ENCODE measurements around the gene SESN2. TPM values are rescaled to one million over a fixed set of nuclear protein-coding genes. Genes with fewer than 3 reads are reported as not detected.
"Not testable (repeated sequence)": the region's sequence is repeated elsewhere in the genome, so short reads cannot be mapped to it uniquely, and the experiment has no call there.

SESN2 gene
- total RNA-seq, 4 donors from 2014 or later: 7.5 to 16.4 (median 11.9) TPM

DNA sequence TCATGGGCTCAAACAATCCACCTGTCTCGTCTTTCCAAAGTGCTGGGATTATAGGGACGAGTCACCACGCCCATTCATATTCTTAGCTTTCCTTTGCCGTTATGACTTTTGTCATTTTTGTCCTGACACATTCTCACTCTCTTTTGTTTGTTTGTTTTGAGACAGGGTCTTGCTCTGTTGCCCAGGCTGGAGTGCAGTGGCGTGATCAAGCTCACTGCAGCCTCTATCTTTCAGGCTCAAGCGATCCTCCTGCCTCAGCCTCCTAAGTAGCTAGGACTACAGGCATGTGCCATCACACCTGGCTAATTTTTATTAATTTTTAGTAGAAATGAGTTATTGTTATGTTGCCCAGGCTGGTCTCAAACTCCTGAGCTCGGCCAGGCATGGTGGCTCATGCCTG is 57.7 kb downstream of the SESN2 start:
- Histone ChIP-seq H3K36me3 (no peaks in the 10 kb centered on the region), H3K27me3 (peaks cover 0 to 39% (median 2%) of the 10 kb centered on the region in 4 donors), H3K4me1 (no peaks in the 10 kb centered on the region), H3K9me3 (no peaks in the 10 kb centered on the region), H3K4me3 (no peak overlapping the region), H3K27ac (replicated peaks in 1 of 4) (no peak overlapping the region)
- intact Hi-C loops (cut with DNase I): no loop called here
- DNase-seq (ENCODE audit: extremely low spot score): no peak
- 82% methylated on average over 7 of the region's 7 CpGs for WGBS
- TF ChIP-seq POLR2A (IDR thresholded peaks at IDR 0.05; ENCODE audit: low read depth): no peak
- TF ChIP-seq, protein P1, sequence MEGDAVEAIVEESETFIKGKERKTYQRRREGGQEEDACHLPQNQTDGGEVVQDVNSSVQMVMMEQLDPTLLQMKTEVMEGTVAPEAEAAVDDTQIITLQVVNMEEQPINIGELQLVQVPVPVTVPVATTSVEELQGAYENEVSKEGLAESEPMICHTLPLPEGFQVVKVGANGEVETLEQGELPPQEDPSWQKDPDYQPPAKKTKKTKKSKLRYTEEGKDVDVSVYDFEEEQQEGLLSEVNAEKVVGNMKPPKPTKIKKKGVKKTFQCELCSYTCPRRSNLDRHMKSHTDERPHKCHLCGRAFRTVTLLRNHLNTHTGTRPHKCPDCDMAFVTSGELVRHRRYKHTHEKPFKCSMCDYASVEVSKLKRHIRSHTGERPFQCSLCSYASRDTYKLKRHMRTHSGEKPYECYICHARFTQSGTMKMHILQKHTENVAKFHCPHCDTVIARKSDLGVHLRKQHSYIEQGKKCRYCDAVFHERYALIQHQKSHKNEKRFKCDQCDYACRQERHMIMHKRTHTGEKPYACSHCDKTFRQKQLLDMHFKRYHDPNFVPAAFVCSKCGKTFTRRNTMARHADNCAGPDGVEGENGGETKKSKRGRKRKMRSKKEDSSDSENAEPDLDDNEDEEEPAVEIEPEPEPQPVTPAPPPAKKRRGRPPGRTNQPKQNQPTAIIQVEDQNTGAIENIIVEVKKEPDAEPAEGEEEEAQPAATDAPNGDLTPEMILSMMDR (IDR thresholded peaks at IDR 0.05): no peak
- TF ChIP-seq POLR2AphosphoS5 (IDR thresholded peaks at IDR 0.05): no peak
- TF ChIP-seq EP300 (IDR thresholded peaks at IDR 0.05): no peak

DNA sequence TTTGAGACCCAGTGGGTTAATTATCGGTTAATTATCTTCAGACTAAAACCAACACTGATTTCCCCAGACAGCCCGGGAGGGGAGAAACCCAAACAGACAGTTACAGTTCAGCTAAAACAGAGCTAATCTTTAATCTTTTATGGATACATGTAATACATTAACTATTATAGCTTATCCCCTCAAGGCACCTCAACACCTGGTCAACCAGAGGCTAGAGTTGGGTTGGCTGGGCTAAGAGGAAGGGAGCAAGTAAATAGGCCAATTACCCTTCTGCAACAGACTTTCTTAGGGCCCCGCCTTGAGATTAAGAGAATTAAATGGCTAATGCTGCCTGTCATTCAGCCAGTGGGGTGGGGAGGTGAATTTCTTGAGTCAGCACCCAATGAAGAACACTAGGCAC is 62.9 kb downstream of the SESN2 start:
- Histone ChIP-seq H3K27me3 (peaks cover 0 to 36% (median 2%) of the 10 kb centered on the region in 4 donors), H3K4me3 (no peak overlapping the region), H3K27ac (replicated peaks in 1 of 4) (no peak overlapping the region), H3K4me1 (no peaks in the 10 kb centered on the region), H3K9me3 (no peaks in the 10 kb centered on the region), H3K36me3 (no peaks in the 10 kb centered on the region)
- no peak for DNase-seq (ENCODE audit: extremely low spot score)
- intact Hi-C loops (cut with DNase I): no loop called here
- TF ChIP-seq POLR2AphosphoS5 (IDR thresholded peaks at IDR 0.05): no peak
- TF ChIP-seq, protein P1 (IDR thresholded peaks at IDR 0.05): no peak
- no peak for TF ChIP-seq EP300 (IDR thresholded peaks at IDR 0.05)
- TF ChIP-seq POLR2A (IDR thresholded peaks at IDR 0.05; ENCODE audit: low read depth): no peak
- 84% methylated on average over 3 of the region's 3 CpGs for WGBS

DNA sequence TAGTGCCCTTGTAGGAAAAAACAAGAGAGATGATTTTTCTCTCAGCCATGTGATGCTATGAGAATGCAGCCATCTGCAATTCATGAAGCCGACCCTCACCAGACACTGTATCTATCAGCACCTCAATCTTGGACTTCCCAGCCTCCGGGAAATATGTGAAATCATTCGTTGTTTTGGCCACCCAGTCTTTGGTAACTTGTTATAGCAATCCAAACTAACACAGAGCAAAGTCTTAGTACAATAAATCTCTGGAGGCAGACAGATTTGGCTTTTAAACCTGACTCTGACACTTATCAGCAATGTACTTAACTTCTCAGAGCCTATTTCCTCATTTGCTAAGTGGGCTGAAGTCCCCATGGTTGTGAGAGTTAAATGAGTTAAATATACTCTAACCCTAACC is 64.4 kb downstream of the SESN2 start:
- no peak overlapping the region for H3K4me3 ChIP-seq
- intact Hi-C loops (cut with DNase I): no loop called here
- H3K4me1 ChIP-seq: peaks cover 6 to 8% (median 6%) of the 10 kb centered on the region in 4 donors
- peaks cover 0 to 23% (median 0%) of the 10 kb centered on the region in 4 donors for H3K27me3 ChIP-seq
- no peak overlapping the region for H3K27ac ChIP-seq (replicated peaks in 1 of 4)
- no peak for DNase-seq (ENCODE audit: extremely low spot score)
- no peak for TF ChIP-seq POLR2A (IDR thresholded peaks at IDR 0.05; ENCODE audit: low read depth)
- no peak for TF ChIP-seq EP300 (IDR thresholded peaks at IDR 0.05)
- TF ChIP-seq, protein P1 (IDR thresholded peaks at IDR 0.05): no peak
- no peak for TF ChIP-seq POLR2AphosphoS5 (IDR thresholded peaks at IDR 0.05)
- 35% methylated on average over 3 of the region's 3 CpGs for WGBS
- no peaks in the 10 kb centered on the region for H3K36me3 ChIP-seq
- H3K9me3 ChIP-seq: no peaks in the 10 kb centered on the region

DNA sequence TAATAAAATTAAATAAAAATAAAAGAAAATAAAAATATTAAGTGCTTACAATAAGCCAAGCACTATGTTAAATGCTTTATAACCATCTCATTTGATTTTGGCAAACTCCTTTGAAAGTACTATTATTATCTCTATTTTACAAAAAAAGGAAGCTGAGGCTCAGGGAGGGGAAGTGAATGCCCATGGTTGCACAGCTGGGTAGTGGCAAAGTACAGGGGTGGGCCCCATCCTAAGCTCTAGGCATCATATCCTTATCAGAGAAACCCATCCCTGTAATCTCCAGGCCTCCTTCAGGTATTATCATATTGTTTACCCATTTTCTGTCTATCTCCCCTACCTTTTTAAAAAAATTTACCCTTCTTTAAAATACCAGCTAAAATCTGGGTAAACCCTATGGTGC is 67.2 kb downstream of the SESN2 start:
- DNase-seq (ENCODE audit: extremely low spot score): no peak
- intact Hi-C loops (cut with DNase I): loop anchor here (5.0 kb wide), 2 partner anchors 64 to 79 kb away; no protein-coding TSS in a partner anchor
- Histone ChIP-seq H3K9me3 (no peaks in the 10 kb centered on the region), H3K27ac (replicated peaks in 1 of 4) (no peak overlapping the region), H3K27me3 (peaks cover 0 to 8% (median 0%) of the 10 kb centered on the region in 4 donors), H3K4me1 (peaks cover 15 to 25% (median 21%) of the 10 kb centered on the region in 4 donors), H3K4me3 (no peak overlapping the region), H3K36me3 (peaks cover 2 to 10% (median 4%) of the 10 kb centered on the region in 4 donors)
- no peak for TF ChIP-seq EP300 (IDR thresholded peaks at IDR 0.05)

DNA sequence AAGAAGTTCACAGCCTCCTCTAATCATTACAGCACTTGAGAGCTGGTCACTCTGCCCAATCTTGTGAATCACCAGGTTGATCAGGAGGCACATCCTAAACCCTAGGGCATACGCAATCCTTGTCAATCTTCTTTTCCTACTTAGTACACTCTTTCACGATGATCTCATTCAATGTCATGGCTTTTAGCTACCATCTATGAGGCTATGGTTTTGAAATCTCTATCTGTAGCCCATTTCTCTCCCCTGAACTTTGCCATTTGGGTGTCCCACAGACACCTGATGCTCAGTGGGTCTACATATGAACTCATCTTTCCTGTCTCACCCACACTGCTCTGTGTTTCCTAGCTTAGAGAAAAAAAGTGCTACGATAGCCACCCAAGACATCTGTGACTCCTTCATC is 67.7 kb downstream of the SESN2 start:
- no peak for DNase-seq (ENCODE audit: extremely low spot score)
- intact Hi-C loops (cut with DNase I): loop anchor here (5.0 kb wide), 2 partner anchors 65 to 80 kb away; no protein-coding TSS in a partner anchor

DNA sequence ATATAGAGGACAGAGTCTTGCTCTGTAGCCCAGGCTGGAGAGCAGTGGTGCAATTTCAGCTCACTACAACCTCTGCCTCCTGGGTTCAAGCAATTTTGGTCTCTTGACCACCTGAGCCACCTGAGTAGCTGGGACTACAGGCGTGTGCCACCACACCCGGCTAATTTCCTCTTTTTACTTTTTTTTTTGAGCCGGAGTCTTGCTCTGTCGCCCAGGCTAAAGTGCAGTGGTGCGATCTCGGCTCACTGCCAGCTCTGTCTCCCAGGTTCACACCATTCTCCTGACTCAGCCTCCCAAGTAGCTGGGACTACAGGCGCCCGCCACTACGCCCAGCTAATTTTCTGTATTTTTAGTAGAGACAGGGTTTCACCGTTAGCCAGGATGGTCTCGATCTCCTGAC is 68.1 kb downstream of the SESN2 start:
- Histone ChIP-seq H3K4me1 (peaks cover 15 to 25% (median 21%) of the 10 kb centered on the region in 4 donors), H3K36me3 (peaks cover 11 to 19% (median 13%) of the 10 kb centered on the region in 4 donors)
- not testable (repeated sequence) for DNase-seq (ENCODE audit: extremely low spot score); H3K4me3 ChIP-seq; H3K27me3 ChIP-seq; H3K9me3 ChIP-seq; H3K27ac ChIP-seq (replicated peaks in 1 of 4)
- intact Hi-C loops (cut with DNase I): loop anchor here (5.0 kb wide), 2 partner anchors 65 to 80 kb away; no protein-coding TSS in a partner anchor
- 89% methylated on average over 11 of the region's 11 CpGs for WGBS

More for the DNA sequence above, 67.7 kb downstream of the SESN2 start:
- WGBS: 90% methylated on average over 3 of the region's 3 CpGs
- TF ChIP-seq EP300 (IDR thresholded peaks at IDR 0.05) (no peak), POLR2AphosphoS5 (IDR thresholded peaks at IDR 0.05) (no peak), POLR2A (IDR thresholded peaks at IDR 0.05; ENCODE audit: low read depth) (no peak)
- TF ChIP-seq, protein P1 (IDR thresholded peaks at IDR 0.05): no peak
- Histone ChIP-seq H3K4me1 (peaks cover 15 to 25% (median 21%) of the 10 kb centered on the region in 4 donors), H3K9me3 (no peaks in the 10 kb centered on the region), H3K36me3 (peaks cover 6 to 15% (median 9%) of the 10 kb centered on the region in 4 donors), H3K27me3 (peaks cover 0 to 5% (median 0%) of the 10 kb centered on the region in 4 donors), H3K27ac (replicated peaks in 1 of 4) (no peak overlapping the region), H3K4me3 (no peak overlapping the region)

Data from esophagus muscularis mucosa (tissue), 4 donors.